A549 (cell line): ENCODE measurements around the gene SERPINA4. TPM values are rescaled to one million over a fixed set of nuclear protein-coding genes. Genes with fewer than 3 reads are reported as not detected.
A peak's percentile ranks its signal among the peaks of the same experiment; 100 is the strongest.

Experiments used
- ATAC-seq, 2 experiments: fragments of 200-7000 bp in 1 of 2; fragments of >200 bp in 1 of 2; cut with Nextera tagmentation in 1 of 2; cut with Tn5 transposase in 1 of 2; 3 replicates each; pipeline versions ENCODE4 v1.8.0 to v1.9.1; 2018 to 2020; ENCODE audit warnings: mild to moderate bottlenecking in 1 of 2, moderate library complexity in 1 of 2
- CTCF ChIA-PET: fragments of 300-600 bp; sonication (Branson Sonifier 250); formaldehyde crosslinking; extraction: SDS; loops from one replicate; lab custom pipeline; 2021; ENCODE audit warnings: antibody characterized with exemption, inconsistent platforms; lab: Yijun Ruan, JAX
- POLR2A ChIA-PET: fragments of 350-600 bp; formaldehyde crosslinking; extraction: SDS; loops from one replicate; lab custom pipeline; 2021; ENCODE audit warnings: antibody characterized with exemption, inconsistent platforms; lab: Yijun Ruan, JAX
- DNase-seq, 2 experiments: peaks; one replicate each; pipeline versions ENCODE4 v3.0.0 to v3.0.0-alpha.2; 2011 to 2016; ENCODE audit warnings: low read depth in 1 of 2, low spot score in 1 of 2
- FAIRE-seq: peaks from 2 replicates; lab custom pipeline; 2011; peaks lifted over from hg19 to GRCh38; lab: Jason Lieb, UNC
- H3K27ac ChIP-seq, 2 experiments: fragments of >200 bp; sonication (Bioruptor Twin); formaldehyde crosslinking; 3 replicates each; pipeline ENCODE4 v1.5.1; 2016 to 2017
- H3K4me1 ChIP-seq: fragments of >200 bp; sonication (Bioruptor Twin); formaldehyde crosslinking; 3 replicates; pipeline ENCODE4 v1.6.1; 2016
- H3K4me2 ChIP-seq: fragments of >200 bp; sonication (Bioruptor Twin); formaldehyde crosslinking; 3 replicates; pipeline ENCODE4 v1.6.1; 2016
- H3K4me3 ChIP-seq: fragments of >200 bp; sonication (Bioruptor Twin); formaldehyde crosslinking; 3 replicates; pipeline ENCODE4 v1.5.1; 2016
- H3K9me3 ChIP-seq: fragments of >200 bp; sonication (Bioruptor Twin); formaldehyde crosslinking; 3 replicates; pipeline ENCODE4 v1.6.1; 2016
- CBX8 ChIP-seq: fragments of 200-600 bp; sonication (generic); IDR thresholded peaks from 2 replicates; pipeline ENCODE4 v1.6.1; 2016
- CEBPB ChIP-seq, 2 experiments: fragments of >200 bp in 1 of 2; sonication (Bioruptor Twin) in 1 of 2; formaldehyde crosslinking in 1 of 2; IDR thresholded peaks; 2 replicates each; pipeline ENCODE4 v1.6.1; 2012 to 2016
- CHD4 ChIP-seq: fragments of 200-600 bp; sonication (generic); IDR thresholded peaks from 2 replicates; pipeline ENCODE4 v1.6.1; 2016; ENCODE audit warnings: antibody characterized with exemption, mild to moderate bottlenecking, borderline replicate concordance
- EHMT2 ChIP-seq: fragments of 200-600 bp; sonication (generic); IDR thresholded peaks from 2 replicates; pipeline ENCODE4 v1.6.1; 2016; ENCODE audit warnings: antibody characterized with exemption, low read depth, mild to moderate bottlenecking, moderate library complexity
- EP300 ChIP-seq, 2 experiments: fragments of >200 bp; sonication (Bioruptor Twin); formaldehyde crosslinking; IDR thresholded peaks; 2 replicates in 1 of 2; 3 replicates in 1 of 2; pipeline ENCODE4 v1.6.1; 2016 to 2017
- FOSB ChIP-seq: fragments of 250-450 bp; sonication (Bioruptor Pico); IDR thresholded peaks from 2 replicates; pipeline ENCODE4 v1.5.0; 2020; ENCODE audit warnings: mild to moderate bottlenecking, moderate library complexity
- GATA3 ChIP-seq: IDR thresholded peaks from 2 replicates; pipeline ENCODE4 v1.6.1; 2012; ENCODE audit warnings: borderline replicate concordance
- HDAC2 ChIP-seq: fragments of 200-600 bp; sonication (generic); IDR thresholded peaks from 2 replicates; pipeline ENCODE4 v1.6.1; 2016
- JUN ChIP-seq, 2 experiments: fragments of >200 bp; sonication (Bioruptor Twin); formaldehyde crosslinking; IDR thresholded peaks; 2 replicates in 1 of 2; 3 replicates in 1 of 2; pipeline ENCODE4 v1.6.1; 2016 to 2017
- JUNB ChIP-seq: fragments of >200 bp; sonication (Bioruptor Twin); formaldehyde crosslinking; IDR thresholded peaks from 2 replicates; pipeline ENCODE4 v1.6.1; 2016
- KDM1A ChIP-seq: fragments of 200-600 bp; sonication (generic); IDR thresholded peaks from 2 replicates; pipeline ENCODE4 v1.6.1; 2016; ENCODE audit warnings: low read depth, mild to moderate bottlenecking
- KDM5A ChIP-seq: fragments of 200-600 bp; sonication (generic); IDR thresholded peaks from 2 replicates; pipeline ENCODE4 v1.6.1; 2016; ENCODE audit warnings: antibody characterized with exemption, mild to moderate bottlenecking
- MAFK ChIP-seq: fragments of 450-650 bp; IDR thresholded peaks from 2 replicates; pipeline ENCODE4 v1.6.1; 2014; ENCODE audit not compliant: partially characterized antibody
- MYC ChIP-seq: IDR thresholded peaks from 2 replicates; pipeline ENCODE4 v1.6.1; 2012; ENCODE audit warnings: mild to moderate bottlenecking, inconsistent platforms, low read length, improper control_type of control experiment, borderline replicate concordance
- NR3C1 ChIP-seq: fragments of >200 bp; sonication (Bioruptor Twin); formaldehyde crosslinking; IDR thresholded peaks from 3 replicates; pipeline ENCODE4 v1.6.1; 2017
- PBX3 ChIP-seq: IDR thresholded peaks from 2 replicates; pipeline ENCODE4 v1.6.1; 2012
- POLR2AphosphoS2 ChIP-seq: conservative IDR thresholded peaks from 2 replicates; pipeline ENCODE4 v1.6.1; 2012; ENCODE audit warnings: low read length, improper control_type of control experiment, inconsistent platforms
- RFX5 ChIP-seq: fragments of 450-650 bp; IDR thresholded peaks from 2 replicates; pipeline ENCODE4 v1.7.1; 2014; ENCODE audit warnings: antibody characterized with exemption, mild to moderate bottlenecking, moderate library complexity
- RNF2 ChIP-seq: fragments of 200-600 bp; sonication (generic); IDR thresholded peaks from 2 replicates; pipeline ENCODE4 v1.6.1; 2016; ENCODE audit warnings: low read depth, mild to moderate bottlenecking, antibody characterized with exemption, moderate library complexity, borderline replicate concordance
- TFCP2L1 ChIP-seq: fragments of 250-450 bp; sonication (Bioruptor Pico); IDR thresholded peaks from 2 replicates; pipeline ENCODE4 v1.5.0; 2021; ENCODE audit warnings: mild to moderate bottlenecking
- ZC3H11A ChIP-seq: fragments of 450-650 bp; IDR thresholded peaks from 2 replicates; pipeline ENCODE4 v1.6.1; 2014; ENCODE audit warnings: antibody characterized with exemption, mild to moderate bottlenecking
- WGBS: methylation state at CpG from one replicate; pipeline ENCODE4 v1.1.6; 2017; ENCODE audit errors: missing lambda C conversion rate; 5-methylcytosine and 5-hydroxymethylcytosine counted together
- polyA plus RNA-seq, 4 experiments: library from polyadenylated mRNA; depleted of rRNA in 3 of 4; stranded (reverse); fragments of >200 nt; fragmentation: RNase III in 1 of 4; extraction: RNeasy Plus Mini Kit Qiagen cat#74134 plus additional on column Dnase treatment in 1 of 4; gene quantifications; 2 replicates in 3 of 4; 3 replicates in 1 of 4; pipeline ENCODE4 v1.2.3, GENCODE V29; 2011 to 2017
- TF ChIP-seq, protein P1 (sequence below): fragments of 200-600 bp; sonication (generic); IDR thresholded peaks from 2 replicates; pipeline ENCODE4 v1.6.1; 2016; ENCODE audit warnings: antibody characterized with exemption, mild to moderate bottlenecking, moderate library complexity

The SERPINA4 gene
- polyA plus RNA-seq, 2 of the 4 experiments (the other 2 are of a cell fraction) = 0.08 TPM; not detected in 1

DNA sequence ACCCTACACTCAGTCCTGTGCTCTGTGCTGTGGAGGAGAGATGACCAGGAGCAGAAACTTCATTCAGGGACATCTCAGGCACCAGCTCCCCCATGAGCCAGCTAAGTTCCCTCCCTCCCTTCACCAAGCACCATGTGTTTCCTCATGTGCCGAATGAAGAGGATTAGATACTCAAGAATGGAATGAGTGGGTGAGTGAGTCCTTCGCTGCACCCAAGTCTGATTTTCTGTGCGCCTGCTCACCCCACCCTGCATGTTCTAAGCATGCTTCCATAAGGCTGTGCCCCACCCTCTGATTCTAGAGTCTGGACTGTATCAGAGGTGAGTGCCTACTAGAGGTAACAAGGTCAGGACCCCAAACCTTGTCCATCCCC is 32.1 kb downstream of the SERPINA4 start (continued):
- TF ChIP-seq, protein P1, sequence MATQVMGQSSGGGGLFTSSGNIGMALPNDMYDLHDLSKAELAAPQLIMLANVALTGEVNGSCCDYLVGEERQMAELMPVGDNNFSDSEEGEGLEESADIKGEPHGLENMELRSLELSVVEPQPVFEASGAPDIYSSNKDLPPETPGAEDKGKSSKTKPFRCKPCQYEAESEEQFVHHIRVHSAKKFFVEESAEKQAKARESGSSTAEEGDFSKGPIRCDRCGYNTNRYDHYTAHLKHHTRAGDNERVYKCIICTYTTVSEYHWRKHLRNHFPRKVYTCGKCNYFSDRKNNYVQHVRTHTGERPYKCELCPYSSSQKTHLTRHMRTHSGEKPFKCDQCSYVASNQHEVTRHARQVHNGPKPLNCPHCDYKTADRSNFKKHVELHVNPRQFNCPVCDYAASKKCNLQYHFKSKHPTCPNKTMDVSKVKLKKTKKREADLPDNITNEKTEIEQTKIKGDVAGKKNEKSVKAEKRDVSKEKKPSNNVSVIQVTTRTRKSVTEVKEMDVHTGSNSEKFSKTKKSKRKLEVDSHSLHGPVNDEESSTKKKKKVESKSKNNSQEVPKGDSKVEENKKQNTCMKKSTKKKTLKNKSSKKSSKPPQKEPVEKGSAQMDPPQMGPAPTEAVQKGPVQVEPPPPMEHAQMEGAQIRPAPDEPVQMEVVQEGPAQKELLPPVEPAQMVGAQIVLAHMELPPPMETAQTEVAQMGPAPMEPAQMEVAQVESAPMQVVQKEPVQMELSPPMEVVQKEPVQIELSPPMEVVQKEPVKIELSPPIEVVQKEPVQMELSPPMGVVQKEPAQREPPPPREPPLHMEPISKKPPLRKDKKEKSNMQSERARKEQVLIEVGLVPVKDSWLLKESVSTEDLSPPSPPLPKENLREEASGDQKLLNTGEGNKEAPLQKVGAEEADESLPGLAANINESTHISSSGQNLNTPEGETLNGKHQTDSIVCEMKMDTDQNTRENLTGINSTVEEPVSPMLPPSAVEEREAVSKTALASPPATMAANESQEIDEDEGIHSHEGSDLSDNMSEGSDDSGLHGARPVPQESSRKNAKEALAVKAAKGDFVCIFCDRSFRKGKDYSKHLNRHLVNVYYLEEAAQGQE = no peak
- TF ChIP-seq, all 56 proteins: peak for 0

DNA sequence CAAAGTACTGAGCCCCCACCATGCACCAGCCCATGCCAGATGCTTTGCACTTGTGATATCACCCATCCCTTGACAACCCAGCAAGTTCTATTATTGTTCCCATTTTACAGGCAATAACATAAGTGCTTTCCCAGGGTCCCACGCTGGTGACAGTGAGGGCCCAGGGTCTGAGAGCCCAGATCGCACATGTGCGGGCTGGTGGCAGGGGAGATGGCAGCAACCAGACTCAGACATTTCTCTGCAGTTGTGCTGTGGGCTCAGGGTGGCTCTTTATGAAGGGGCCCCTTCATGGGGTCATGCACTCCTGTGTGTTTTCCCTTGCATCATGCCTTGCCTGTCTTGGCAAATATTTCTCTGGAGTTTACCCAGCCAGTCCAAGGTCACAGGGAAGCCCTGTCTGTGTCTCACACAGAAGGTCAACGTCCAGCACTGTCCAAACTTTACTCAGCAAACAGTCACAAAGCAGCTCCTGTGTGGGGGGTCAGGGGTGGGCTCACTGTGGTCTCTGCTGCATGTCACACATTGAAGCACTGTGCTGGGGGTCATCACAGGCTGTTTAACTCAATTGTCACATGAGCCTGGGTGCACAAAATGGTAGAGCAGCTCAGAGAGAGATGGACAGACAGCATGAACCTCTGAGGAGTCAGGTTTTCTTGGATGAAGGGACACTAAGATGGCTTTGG is 32.6 kb downstream of the SERPINA4 start:
- CTCF ChIA-PET = interaction anchor here (1.2 to 1.8 kb wide), 2 partner anchors 45 to 96 kb away, joined by 3 to 6 read pairs; no protein-coding TSS in a partner anchor
- no peak for TF ChIP-seq CHD4
- TF ChIP-seq MYC = no peak
- TF ChIP-seq KDM5A = no peak
- TF ChIP-seq KDM1A = no peak
- TF ChIP-seq EHMT2 = no peak
- no peak for TF ChIP-seq RFX5
- no peak for TF ChIP-seq FOSB (CRISPR knock-in tag)
- peak; percentile 33 to 54; a peak in 3 of 4 replicates for TF ChIP-seq CEBPB (IDR thresholded peaks at IDR 0.05)
- TF ChIP-seq JUN (IDR thresholded peaks at IDR 0.05) = 0 out of 5 replicates have a peak, but pooled peaks of 1 of the 2 experiments have one; percentile 20
- 0 out of 2 replicates have a peak, but pooled peaks have one; percentile 10 for TF ChIP-seq JUNB
- TF ChIP-seq RNF2 = no peak
- TF ChIP-seq GATA3 = no peak
- TF ChIP-seq EP300 (IDR thresholded peaks at IDR 0.05) = peak; percentile 29 to 41; a peak in 1 of 5 replicates
- TF ChIP-seq, all 56 proteins: peak for 4
- peak in 1 of 2 experiments; percentile 35 for DNase-seq
- Histone ChIP-seq H3K4me2 (peak overlapping the region; percentile 46), H3K4me1 (peaks cover 44% of the 10 kb centered on the region), H3K4me3 (no peak overlapping the region), H3K9me3 (no peaks in the 10 kb centered on the region), H3K27ac (peak overlapping the region; percentile 97 to 98)
- FAIRE-seq = no peak
- no peak for ATAC-seq
- WGBS = 86% methylated on average over 3 of the region's 4 CpGs
- POLR2A ChIA-PET = no interaction called here

DNA sequence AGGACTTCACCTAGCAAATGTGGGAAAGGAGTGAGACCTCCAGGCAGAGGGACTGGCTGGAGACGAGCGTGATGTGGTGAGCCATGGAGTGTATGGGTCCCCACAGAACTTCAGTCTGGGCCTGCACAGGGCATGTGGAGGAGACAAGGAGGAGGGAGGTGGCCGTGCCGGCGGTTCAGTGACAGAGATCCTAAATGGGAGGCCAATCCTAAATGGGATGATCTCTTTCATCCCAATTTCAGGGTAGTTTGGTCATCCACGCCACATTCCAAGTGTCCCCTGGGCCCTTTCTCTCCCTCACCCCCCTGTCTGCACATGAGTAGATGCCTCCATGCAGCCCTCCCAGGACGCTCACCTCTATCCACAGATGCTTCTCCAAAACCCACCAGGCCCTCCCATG is 33.2 kb downstream of the SERPINA4 start:
- ATAC-seq (no peak), FAIRE-seq (no peak), DNase-seq (no peak)
- Histone ChIP-seq H3K4me1 (peaks cover 46% of the 10 kb centered on the region), H3K9me3 (no peaks in the 10 kb centered on the region), H3K4me2 (peak overlapping the region; percentile 46), H3K27ac (peak overlapping the region; percentile 97 to 98), H3K4me3 (no peak overlapping the region)
- no peak for TF ChIP-seq HDAC2
- TF ChIP-seq POLR2AphosphoS2 = no peak
- no peak for TF ChIP-seq MAFK
- no peak for TF ChIP-seq CBX8
- TF ChIP-seq ZC3H11A = no peak
- TF ChIP-seq NR3C1 = no peak
- TF ChIP-seq TFCP2L1 (CRISPR knock-in tag) = no peak
- no peak for TF ChIP-seq JUN (IDR thresholded peaks at IDR 0.05)
- TF ChIP-seq PBX3 = no peak
- TF ChIP-seq KDM5A = no peak
- WGBS = 86% methylated on average over 7 of the region's 7 CpGs
- ChIA-PET CTCF (interaction anchor here (1.2 to 2.0 kb wide), 5 partner anchors 10 to 96 kb away, joined by 3 to 7 read pairs (median 4); no protein-coding TSS in a partner anchor), POLR2A (no interaction called here)
